ENCODE data around the gene ABCC3. TPM values are rescaled to one million over a fixed set of nuclear protein-coding genes. Genes with fewer than 3 reads are reported as not detected.

ABCC3 gene
- total RNA-seq, 2 experiments from 2014 or later: not detected

GRCh38 chr17:50660887-50661345, 26.2 kb downstream of the ABCC3 start:
- ChIA-PET POLR2A (no interaction called here), CTCF (no interaction called here)

- ChIA-PET POLR2A (no interaction called here), CTCF (interaction anchor here (1.1 kb wide), 1 partner anchor 9 kb away, joined by 3 read pairs; no protein-coding TSS in a partner anchor)
These were observed 26.7 kb downstream of the ABCC3 start for GRCh38 chr17:50661348-50661747.

DNA sequence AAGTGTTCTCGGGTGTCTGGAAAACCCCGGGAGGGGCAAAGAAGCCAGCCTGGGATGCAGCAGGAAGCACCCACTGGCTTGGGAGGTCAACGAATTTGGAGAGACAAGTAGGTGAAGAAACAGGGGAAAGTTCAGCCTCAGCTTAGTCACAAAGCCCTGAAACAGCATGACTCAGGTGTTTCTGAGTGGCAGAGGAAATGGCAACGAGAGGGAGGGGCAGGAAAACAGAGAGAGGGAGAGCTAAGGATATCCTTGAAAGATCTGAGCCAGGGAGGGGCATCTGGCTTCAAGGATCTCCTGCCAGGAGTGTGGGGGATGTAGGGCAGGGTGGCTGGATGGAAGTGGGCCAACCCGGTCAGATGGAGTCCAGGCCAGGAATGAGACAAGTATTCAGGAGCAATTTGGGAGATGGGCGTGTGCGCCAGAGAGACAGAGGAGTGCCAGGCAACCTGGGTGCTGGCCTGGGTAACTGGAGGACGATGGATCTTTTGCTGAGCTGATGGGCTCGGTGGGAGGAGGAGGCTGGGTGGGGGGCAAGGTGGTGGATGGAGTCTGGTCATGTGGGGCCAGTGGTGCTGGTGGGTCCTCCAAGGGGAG, 27.2 kb downstream of the ABCC3 start:
- POLR2A ChIA-PET: no interaction called here
- CTCF ChIA-PET: interaction anchor here (0.7 to 1.1 kb wide), 2 partner anchors 9 to 91 kb away, joined by 3 read pairs; no protein-coding TSS in a partner anchor

- CTCF ChIA-PET: interaction anchor here (0.7 kb wide), 2 partner anchors 91 to 282 kb away, joined by 3 read pairs; no protein-coding TSS in a partner anchor
- POLR2A ChIA-PET: no interaction called here
These were observed 28.0 kb downstream of the ABCC3 start for GRCh38 chr17:50662632-50663225.

GRCh38 chr17:50663812-50664374, 29.2 kb downstream of the ABCC3 start:
- POLR2A ChIA-PET: no interaction called here
- CTCF ChIA-PET: no interaction called here

DNA sequence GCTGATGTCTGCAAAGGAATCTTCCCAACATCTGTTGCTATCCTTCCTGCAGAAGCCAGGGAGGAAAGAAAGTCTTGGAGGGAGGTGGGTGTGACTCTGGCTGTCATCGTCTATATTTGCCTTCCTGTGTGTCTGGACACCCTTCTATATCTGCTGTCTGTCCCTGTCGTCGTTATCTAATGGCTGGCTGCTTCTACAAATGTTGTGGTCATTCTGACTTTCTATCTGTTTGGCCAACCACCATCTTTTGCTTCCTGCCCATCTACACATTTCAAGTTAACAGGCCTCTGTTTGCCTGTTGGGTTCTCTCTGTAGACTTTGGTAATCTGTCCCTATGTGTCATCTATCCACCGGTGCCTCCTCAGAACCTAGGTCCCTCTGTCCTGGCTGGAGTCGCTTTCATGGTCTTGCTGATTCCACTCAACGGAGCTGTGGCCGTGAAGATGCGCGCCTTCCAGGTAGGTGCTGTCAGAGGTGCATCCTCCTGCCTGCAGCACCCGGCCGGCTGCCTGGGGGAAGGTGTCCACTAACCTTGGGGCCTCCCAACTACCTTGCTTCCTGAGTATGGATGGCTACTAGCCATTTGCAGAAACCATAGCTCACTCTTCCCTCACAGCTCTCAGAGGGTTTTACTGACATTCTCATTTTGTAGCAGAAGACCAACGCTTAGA, 30.2 kb downstream of the ABCC3 start:
- CTCF ChIA-PET: no interaction called here

GRCh38 chr17:50665838-50666237, 31.2 kb downstream of the ABCC3 start:
- CTCF ChIA-PET: interaction anchor here (0.7 kb wide), 1 partner anchor 795 kb away, joined by 3 read pairs; no protein-coding TSS in a partner anchor
- POLR2A ChIA-PET: no interaction called here

More for the DNA sequence above, 30.2 kb downstream of the ABCC3 start:
- POLR2A ChIA-PET: no interaction called here

DNA sequence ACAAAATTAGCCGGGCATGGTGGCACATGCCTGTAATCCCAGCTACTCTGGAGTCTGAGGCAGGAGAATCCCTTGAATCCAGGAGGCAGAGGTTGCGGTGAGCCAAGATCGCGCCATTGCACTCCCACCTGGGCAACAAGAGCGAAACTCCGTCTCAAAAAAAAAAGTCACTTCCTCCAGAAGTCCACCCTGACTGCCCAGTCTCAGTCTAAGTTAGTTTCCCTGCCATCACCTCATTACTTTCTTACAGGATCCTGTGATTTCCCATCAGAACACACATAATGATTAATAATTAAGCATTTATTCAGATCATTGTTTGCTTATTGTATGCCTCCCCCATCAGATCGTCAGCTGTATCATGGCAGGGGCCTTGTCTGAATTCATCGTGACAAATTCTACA, 31.6 kb downstream of the ABCC3 start:
- ChIA-PET CTCF (no interaction called here), POLR2A (no interaction called here)

- CTCF ChIA-PET: no interaction called here
These were observed 32.8 kb downstream of the ABCC3 start for GRCh38 chr17:50667259-50668024.

DNA sequence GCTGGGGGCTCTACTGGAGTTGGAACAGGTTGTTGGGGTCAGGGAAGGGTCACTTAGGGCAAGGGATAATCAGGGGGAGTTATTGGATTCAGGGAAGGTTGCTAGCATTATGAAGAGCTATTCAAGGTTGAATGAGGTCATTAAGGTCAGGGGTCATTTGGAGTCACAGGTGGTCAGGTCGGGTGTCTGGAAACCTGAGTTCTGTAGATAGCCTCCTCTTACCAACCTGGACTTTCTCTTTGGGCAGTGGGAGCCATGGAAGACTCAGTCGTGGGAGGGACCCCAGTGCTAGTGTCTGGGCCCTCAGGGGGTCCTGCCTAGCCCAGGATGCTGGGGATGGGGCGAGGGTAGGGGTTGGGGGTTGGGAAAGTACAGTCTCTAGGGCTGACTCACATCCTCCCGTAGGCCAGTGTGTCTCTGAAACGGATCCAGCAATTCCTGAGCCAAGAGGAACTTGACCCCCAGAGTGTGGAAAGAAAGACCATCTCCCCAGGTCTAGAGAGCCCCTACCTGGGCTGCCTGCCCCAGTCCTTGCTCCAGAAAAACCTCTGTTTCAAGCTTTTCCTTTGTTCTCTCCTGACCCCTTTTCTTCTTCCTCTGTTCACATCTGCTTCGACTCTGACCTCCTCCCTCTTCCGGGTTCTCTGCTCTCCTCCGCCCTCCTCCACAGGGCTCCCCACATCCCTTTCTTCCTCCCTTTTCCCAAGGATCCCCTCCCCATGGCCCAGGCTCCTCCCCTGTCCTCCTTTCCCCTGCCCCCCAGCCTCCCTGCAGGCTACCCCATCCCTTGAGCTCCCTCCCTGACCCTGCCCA, 33.5 kb downstream of the ABCC3 start:
- POLR2A ChIA-PET: no interaction called here
- CTCF ChIA-PET: no interaction called here

More at GRCh38 chr17:50667259-50668024, 32.8 kb downstream of the ABCC3 start:
- POLR2A ChIA-PET: no interaction called here

DNA sequence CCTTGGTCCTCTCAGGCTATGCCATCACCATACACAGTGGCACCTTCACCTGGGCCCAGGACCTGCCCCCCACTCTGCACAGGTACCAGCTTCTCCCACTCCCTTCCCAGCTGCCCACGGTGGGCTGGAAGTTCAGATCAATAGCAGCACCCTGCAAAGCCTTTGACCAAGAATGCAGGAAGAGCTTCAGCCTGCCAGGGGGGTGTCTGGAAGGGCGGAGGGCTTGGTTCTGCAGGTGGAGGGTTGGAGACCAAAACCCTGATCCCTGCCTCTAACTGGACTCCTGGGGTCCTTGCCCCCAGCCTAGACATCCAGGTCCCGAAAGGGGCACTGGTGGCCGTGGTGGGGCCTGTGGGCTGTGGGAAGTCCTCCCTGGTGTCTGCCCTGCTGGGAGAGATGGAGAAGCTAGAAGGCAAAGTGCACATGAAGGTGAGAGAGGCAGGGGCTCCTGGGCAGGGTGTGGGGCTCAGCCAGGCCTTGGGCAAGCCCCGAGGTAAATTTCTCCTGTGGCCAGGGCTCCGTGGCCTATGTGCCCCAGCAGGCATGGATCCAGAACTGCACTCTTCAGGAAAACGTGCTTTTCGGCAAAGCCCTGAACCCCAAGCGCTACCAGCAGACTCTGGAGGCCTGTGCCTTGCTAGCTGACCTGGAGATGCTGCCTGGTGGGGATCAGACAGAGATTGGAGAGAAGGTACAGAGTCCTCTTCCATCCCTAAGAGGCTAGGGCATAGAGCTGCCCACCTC, 34.3 kb downstream of the ABCC3 start:
- ChIA-PET POLR2A (no interaction called here), CTCF (no interaction called here)

- POLR2A ChIA-PET: no interaction called here
- CTCF ChIA-PET: no interaction called here
These were observed 37.4 kb downstream of the ABCC3 start for GRCh38 chr17:50672071-50672470.

DNA sequence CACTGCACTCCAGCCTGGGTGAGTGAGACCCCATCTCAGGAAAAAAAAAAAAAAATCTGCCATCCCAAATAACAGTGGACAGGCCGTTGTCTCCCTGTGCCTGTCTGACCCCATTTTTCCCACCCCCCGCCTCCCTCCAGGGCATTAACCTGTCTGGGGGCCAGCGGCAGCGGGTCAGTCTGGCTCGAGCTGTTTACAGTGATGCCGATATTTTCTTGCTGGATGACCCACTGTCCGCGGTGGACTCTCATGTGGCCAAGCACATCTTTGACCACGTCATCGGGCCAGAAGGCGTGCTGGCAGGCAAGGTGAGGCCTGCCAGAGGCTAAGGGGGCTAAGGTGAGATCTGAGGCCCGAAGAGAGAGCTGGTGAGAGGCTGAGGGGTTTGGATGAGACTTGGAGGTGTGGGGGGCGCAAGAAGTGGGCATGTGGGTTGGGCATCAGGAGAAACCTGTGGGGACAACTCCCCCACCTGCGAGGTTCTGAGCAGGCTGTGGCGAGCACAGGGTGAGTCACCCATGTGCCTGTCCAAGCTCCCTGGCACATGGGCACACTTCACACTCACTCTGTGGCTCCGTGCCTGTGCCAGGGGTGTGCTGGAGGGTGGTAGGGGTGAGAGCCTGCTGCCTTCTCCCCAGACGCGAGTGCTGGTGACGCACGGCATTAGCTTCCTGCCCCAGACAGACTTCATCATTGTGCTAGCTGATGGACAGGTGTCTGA, 38.3 kb downstream of the ABCC3 start:
- CTCF ChIA-PET: no interaction called here
- POLR2A ChIA-PET: no interaction called here

DNA sequence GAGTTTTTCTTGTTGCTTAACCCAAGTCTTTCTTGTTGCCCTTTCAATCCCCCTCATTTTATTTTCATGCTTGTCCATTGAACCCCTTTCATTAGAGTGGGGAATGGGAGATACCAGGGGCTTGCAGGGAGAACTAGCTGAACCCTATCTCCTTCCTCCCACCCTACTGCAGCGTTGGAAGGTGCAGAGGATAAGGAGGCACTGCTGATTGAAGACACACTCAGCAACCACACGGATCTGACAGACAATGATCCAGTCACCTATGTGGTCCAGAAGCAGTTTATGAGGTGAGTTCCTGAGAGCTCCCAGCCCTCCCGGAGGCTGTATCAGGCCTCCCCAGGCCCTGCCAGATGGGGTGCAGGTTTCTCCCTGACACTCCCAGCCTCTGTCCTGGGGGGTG, 40.5 kb downstream of the ABCC3 start:
- ChIA-PET POLR2A (no interaction called here), CTCF (interaction anchor here (1.5 kb wide), 1 partner anchor 61 kb away, joined by 3 read pairs; no protein-coding TSS in a partner anchor)

DNA sequence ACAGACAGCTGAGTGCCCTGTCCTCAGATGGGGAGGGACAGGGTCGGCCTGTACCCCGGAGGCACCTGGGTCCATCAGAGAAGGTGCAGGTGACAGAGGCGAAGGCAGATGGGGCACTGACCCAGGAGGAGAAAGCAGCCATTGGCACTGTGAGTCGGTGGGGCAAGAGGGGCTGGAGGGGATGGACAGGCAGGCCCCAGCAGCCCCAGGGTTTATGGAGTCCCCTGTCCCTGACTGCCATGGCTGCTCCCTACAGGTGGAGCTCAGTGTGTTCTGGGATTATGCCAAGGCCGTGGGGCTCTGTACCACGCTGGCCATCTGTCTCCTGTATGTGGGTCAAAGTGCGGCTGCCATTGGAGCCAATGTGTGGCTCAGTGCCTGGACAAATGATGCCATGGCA, 40.9 kb downstream of the ABCC3 start:
- CTCF ChIA-PET: interaction anchor here (1.5 kb wide), 1 partner anchor 61 kb away, joined by 3 read pairs; no protein-coding TSS in a partner anchor
- POLR2A ChIA-PET: no interaction called here

- ChIA-PET CTCF (interaction anchor here (1.5 kb wide), 1 partner anchor 62 kb away, joined by 3 read pairs; no protein-coding TSS in a partner anchor), POLR2A (no interaction called here)
These were observed 41.6 kb downstream of the ABCC3 start for GRCh38 chr17:50676065-50676975.

- CTCF ChIA-PET: no interaction called here
- POLR2A ChIA-PET: no interaction called here
These were observed 43.2 kb downstream of the ABCC3 start for GRCh38 chr17:50677851-50678375.

All from activated CD8-positive, alpha-beta memory T cell treated with anti-CD3 and anti-CD28 coated beads for 36 hours (primary cell).